Esophagus muscularis mucosa (tissue), 4 donors: ENCODE measurements around the gene NTF3. TPM values are rescaled to one million over a fixed set of nuclear protein-coding genes. Genes with fewer than 3 reads are reported as not detected.

ENCODE experiments used
- DNase-seq: peaks from one replicate; pipeline ENCODE4 v3.0.0-alpha.2; 2017; ENCODE audit errors: extremely low spot score
- H3K27ac ChIP-seq, 4 donors: fragments of 200-600 bp; sonication (generic); replicated peaks in 1 of 4; 1 replicate in 3 of 4; 2 replicates in 1 of 4; pipeline ENCODE4 v1.5.1; 2016 to 2019; ENCODE audit warnings: mild to moderate bottlenecking in 1 of 4
- H3K27me3 ChIP-seq, 4 donors: fragments of 200-600 bp; sonication (generic); one replicate each; pipeline versions ENCODE4 v1.5.1 to v1.6.0; 2016 to 2019
- H3K36me3 ChIP-seq, 4 donors: fragments of 200-600 bp; sonication (generic); one replicate each; pipeline ENCODE4 v1.5.1; 2016 to 2019
- H3K4me1 ChIP-seq, 4 donors: fragments of 200-600 bp; sonication (generic); one replicate each; pipeline ENCODE4 v1.5.1; 2016 to 2019
- H3K4me3 ChIP-seq, 4 donors: fragments of 200-600 bp; sonication (generic); 1 replicate in 2 of 4; 2 replicates in 2 of 4; pipeline ENCODE4 v1.5.1; 2016 to 2019; ENCODE audit warnings: mild to moderate bottlenecking in 4 of 4, moderate library complexity in 1 of 4
- H3K9me3 ChIP-seq, 4 donors: fragments of 200-600 bp; sonication (generic); 1 replicate in 3 of 4; 2 replicates in 1 of 4; pipeline ENCODE4 v1.5.1; 2016 to 2019
- EP300 ChIP-seq: sonication (generic); formaldehyde crosslinking; IDR thresholded peaks from one replicate; pipeline ENCODE4 v1.6.1; 2017; ENCODE audit warnings: antibody characterized with exemption
- POLR2A ChIP-seq: fragments of 450-650 bp; IDR thresholded peaks from one replicate; pipeline ENCODE4 v1.6.1; 2017; ENCODE audit warnings: antibody characterized with exemption, moderate library complexity, mild to moderate bottlenecking, low read depth
- POLR2AphosphoS5 ChIP-seq, 2 donors: sonication (generic); formaldehyde crosslinking; IDR thresholded peaks; one replicate each; pipeline ENCODE4 v1.6.1; 2017; ENCODE audit warnings: antibody characterized with exemption in 2 of 2
- WGBS: methylation state at CpG from one replicate; pipeline ENCODE4 v1.1.5; 2018; 5-methylcytosine and 5-hydroxymethylcytosine counted together
- intact Hi-C: fragments of 100-400 bp; cut with DNase I; formaldehyde crosslinking; loops from one replicate; pipeline ENCODE4 v1.15.1; 2023
- total RNA-seq, 4 donors: library from RNA; depleted of rRNA; stranded (reverse); fragments of >200 nt; gene quantifications; one replicate each; pipeline versions ENCODE4 v1.1.0 to v1.2.1, GENCODE V29; 2016
- TF ChIP-seq, protein P1 (sequence below), 3 experiments: fragments of 200-600 bp in 2 of 3; fragments of 450-650 bp in 1 of 3; sonication (generic) in 2 of 3; IDR thresholded peaks; one replicate each; pipeline ENCODE4 v1.5.1; 2017 to 2019; ENCODE audit warnings: antibody characterized with exemption in 3 of 3, mild to moderate bottlenecking in 2 of 3, moderate library complexity in 1 of 3

NTF3 gene
- total RNA-seq, 4 donors from 2014 or later, result 0.71 to 1.2 (median 1.0) TPM; not detected in 1

- Histone ChIP-seq H3K27ac (no peak overlapping the region), H3K9me3 (no peaks in the 10 kb centered on the region), H3K4me1 (no peaks in the 10 kb centered on the region), H3K4me3 (no peak overlapping the region), H3K27me3 (no peaks in the 10 kb centered on the region), H3K36me3 (no peaks in the 10 kb centered on the region)
- WGBS, result 93% methylated on average over 5 of the region's 5 CpGs
- intact Hi-C loops, result no loop called here
- peak; percentile 80 for DNase-seq
- TF ChIP-seq POLR2A (no peak), POLR2AphosphoS5 (IDR thresholded peaks at IDR 0.05) (no peak), EP300 (no peak)
- TF ChIP-seq, protein P1, sequence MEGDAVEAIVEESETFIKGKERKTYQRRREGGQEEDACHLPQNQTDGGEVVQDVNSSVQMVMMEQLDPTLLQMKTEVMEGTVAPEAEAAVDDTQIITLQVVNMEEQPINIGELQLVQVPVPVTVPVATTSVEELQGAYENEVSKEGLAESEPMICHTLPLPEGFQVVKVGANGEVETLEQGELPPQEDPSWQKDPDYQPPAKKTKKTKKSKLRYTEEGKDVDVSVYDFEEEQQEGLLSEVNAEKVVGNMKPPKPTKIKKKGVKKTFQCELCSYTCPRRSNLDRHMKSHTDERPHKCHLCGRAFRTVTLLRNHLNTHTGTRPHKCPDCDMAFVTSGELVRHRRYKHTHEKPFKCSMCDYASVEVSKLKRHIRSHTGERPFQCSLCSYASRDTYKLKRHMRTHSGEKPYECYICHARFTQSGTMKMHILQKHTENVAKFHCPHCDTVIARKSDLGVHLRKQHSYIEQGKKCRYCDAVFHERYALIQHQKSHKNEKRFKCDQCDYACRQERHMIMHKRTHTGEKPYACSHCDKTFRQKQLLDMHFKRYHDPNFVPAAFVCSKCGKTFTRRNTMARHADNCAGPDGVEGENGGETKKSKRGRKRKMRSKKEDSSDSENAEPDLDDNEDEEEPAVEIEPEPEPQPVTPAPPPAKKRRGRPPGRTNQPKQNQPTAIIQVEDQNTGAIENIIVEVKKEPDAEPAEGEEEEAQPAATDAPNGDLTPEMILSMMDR (IDR thresholded peaks at IDR 0.05), result no peak
Measured at GRCh38 chr12:5520831-5521230, 88.9 kb downstream of the NTF3 start.

GRCh38 chr12:5521456-5522325, 89.8 kb downstream of the NTF3 start:
- Histone ChIP-seq H3K27ac (no peak overlapping the region), H3K27me3 (no peaks in the 10 kb centered on the region), H3K9me3 (no peaks in the 10 kb centered on the region), H3K36me3 (no peaks in the 10 kb centered on the region), H3K4me3 (no peak overlapping the region), H3K4me1 (no peaks in the 10 kb centered on the region)
- peak; percentile 75 for DNase-seq
- no peak for TF ChIP-seq EP300
- TF ChIP-seq, protein P1 (IDR thresholded peaks at IDR 0.05), result no peak
- intact Hi-C loops, result no loop called here
- 96% methylated on average over 19 of the region's 20 CpGs for WGBS

DNA sequence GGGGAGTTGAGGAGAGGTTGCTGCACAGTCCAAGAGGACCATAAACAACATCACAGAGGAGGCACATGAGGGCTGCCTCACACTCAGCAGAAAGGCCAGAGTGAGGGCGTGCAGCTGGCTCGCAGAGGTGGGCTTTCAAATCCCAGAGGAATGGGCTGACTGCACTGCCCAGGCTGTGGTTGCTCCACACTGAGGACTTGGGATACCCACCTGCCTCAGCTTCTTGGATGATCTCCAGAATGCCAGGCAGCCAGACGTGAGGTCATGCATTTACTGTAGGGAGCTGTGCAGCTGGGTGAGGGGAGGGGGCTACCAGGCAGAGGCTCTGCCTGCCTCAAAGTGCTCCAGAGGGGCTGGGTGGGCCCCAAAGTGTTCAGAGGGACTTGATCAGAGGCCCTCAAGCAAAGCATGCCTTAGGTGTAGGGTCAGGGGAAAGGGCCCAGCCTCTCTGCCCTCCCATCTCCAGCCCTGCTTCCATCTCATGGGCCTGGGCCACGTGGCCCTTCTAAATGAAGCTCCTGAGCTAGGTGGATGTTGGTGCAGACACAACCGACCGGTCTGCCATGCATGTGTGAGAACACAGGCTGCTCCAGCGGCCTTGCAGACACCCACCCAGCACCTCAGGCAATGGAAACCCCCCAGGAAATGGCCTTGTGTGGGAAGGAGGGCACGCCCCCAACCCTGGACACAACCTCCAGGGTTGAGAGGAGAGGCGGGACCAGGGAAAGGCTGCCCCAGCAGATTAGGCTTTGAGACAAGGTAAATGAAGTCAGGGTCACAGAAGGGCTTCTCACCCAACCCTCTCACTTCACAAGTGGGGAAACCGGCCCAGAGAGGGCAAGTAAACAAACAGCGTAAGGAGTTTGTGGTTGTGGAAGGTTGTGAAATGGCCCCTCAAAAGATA, 90.8 kb downstream of the NTF3 start:
- H3K36me3 ChIP-seq, result no peaks in the 10 kb centered on the region
- WGBS, result 92% methylated on average over 10 of the region's 11 CpGs
- H3K27ac ChIP-seq, result no peak overlapping the region
- H3K27me3 ChIP-seq, result no peaks in the 10 kb centered on the region
- intact Hi-C loops, result no loop called here
- H3K4me3 ChIP-seq, result no peak overlapping the region
- peak; percentile 91 for DNase-seq
- TF ChIP-seq, protein P1 (IDR thresholded peaks at IDR 0.05), result no peak
- TF ChIP-seq EP300 (no peak), POLR2A (no peak), POLR2AphosphoS5 (IDR thresholded peaks at IDR 0.05) (no peak)
- H3K9me3 ChIP-seq, result no peaks in the 10 kb centered on the region
- no peaks in the 10 kb centered on the region for H3K4me1 ChIP-seq

DNA sequence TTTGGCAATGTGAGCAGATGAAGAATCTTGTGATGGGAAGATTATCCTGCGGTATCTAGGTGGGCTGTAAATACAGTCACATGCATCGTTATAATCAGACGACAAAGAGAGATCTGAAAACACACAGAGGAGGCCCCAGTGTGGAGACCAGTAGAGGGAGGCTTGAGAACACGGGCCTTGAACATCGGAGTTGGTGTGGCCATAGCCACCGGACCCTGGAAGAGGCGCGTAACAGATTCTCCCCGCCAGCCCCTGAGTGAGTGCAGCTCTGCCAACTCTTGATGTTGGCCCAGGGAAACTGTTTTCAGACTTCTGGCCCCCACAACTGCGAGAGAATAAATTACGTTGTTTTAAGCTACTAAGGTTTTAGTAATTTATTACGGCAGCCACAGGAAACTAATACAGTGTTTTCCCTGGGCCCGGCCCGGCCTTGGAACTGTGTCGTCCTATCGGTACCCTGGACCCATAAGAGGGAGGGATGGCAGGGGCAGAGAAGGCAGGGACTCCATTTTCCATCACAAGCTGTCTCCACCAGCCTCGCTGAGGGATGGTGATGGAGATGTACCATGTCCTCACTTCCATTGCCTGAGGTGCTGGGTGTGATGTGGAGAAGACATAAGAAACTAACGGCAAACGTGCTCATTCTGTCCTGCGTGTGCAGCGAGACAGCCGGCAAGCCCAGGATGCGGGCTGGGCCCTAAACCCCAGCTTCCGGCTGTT, 91.6 kb downstream of the NTF3 start:
- intact Hi-C loops, result no loop called here
- Histone ChIP-seq H3K36me3 (no peaks in the 10 kb centered on the region), H3K4me3 (no peak overlapping the region), H3K27ac (no peak overlapping the region), H3K9me3 (no peaks in the 10 kb centered on the region), H3K4me1 (no peaks in the 10 kb centered on the region), H3K27me3 (no peaks in the 10 kb centered on the region)
- 91% methylated on average over 24 of the region's 24 CpGs for WGBS
- peak; percentile 60 for DNase-seq
- TF ChIP-seq, protein P1 (IDR thresholded peaks at IDR 0.05), result no peak
- no peak for TF ChIP-seq POLR2A
